Activated CD8-positive, alpha-beta T cell treated with anti-CD3 and anti-CD28 coated beads, Interleukin-2, amount 10 ng/mL, durations not matched to agents 7 days and 5 days (primary cell): Measurements from ENCODE around the gene HDLBP. TPM values are rescaled to one million over a fixed set of nuclear protein-coding genes. Genes with fewer than 3 reads are reported as not detected.

Source experiments
- ATAC-seq: fragments of 150-1000 bp; cut with Tn5 transposase; one replicate; pipeline ENCODE4 v1.10.0; 2021; ENCODE audit warnings: moderate library complexity
- CTCF ChIA-PET: fragments of 350-600 bp; sonication (Branson Sonifier 250); formaldehyde crosslinking; loops from one replicate; lab custom pipeline; 2021; ENCODE audit warnings: antibody characterized with exemption; lab: Charles Lee
- POLR2A ChIA-PET: fragments of 350-600 bp; sonication (Branson Sonifier 250); formaldehyde crosslinking; loops from one replicate; lab custom pipeline; 2021; ENCODE audit warnings: antibody characterized with exemption; lab: Charles Lee
- DNase-seq: peaks from one replicate; pipeline ENCODE4 v3.0.0-alpha.2; 2020
- H3K27ac Mint-ChIP-seq: one replicate; pipeline ENCODE4 v1.8.0; 2021; ENCODE audit warnings: mild to moderate bottlenecking, mixed read lengths
- H3K27me3 Mint-ChIP-seq: one replicate; pipeline ENCODE4 v1.8.0; 2021; ENCODE audit warnings: low read depth, mixed read lengths
- H3K36me3 Mint-ChIP-seq: one replicate; pipeline ENCODE4 v1.8.0; 2021; ENCODE audit warnings: low read depth, mixed read lengths
- H3K4me1 Mint-ChIP-seq: one replicate; pipeline ENCODE4 v1.8.0; 2021; ENCODE audit warnings: low read depth, mixed read lengths
- H3K4me3 Mint-ChIP-seq: one replicate; pipeline ENCODE4 v1.8.0; 2021; ENCODE audit warnings: mild to moderate bottlenecking, mixed read lengths
- H3K9me3 Mint-ChIP-seq: one replicate; pipeline ENCODE4 v1.8.0; 2022; ENCODE audit warnings: mixed read lengths; ENCODE audit not compliant: insufficient read depth
- total RNA-seq, 2 experiments: library from RNA; stranded (reverse); gene quantifications; one replicate each; pipeline ENCODE4 v1.2.3, GENCODE V29; 2021

HDLBP gene
- total RNA-seq, 2 experiments from 2014 or later, result 186 to 187 TPM

DNA sequence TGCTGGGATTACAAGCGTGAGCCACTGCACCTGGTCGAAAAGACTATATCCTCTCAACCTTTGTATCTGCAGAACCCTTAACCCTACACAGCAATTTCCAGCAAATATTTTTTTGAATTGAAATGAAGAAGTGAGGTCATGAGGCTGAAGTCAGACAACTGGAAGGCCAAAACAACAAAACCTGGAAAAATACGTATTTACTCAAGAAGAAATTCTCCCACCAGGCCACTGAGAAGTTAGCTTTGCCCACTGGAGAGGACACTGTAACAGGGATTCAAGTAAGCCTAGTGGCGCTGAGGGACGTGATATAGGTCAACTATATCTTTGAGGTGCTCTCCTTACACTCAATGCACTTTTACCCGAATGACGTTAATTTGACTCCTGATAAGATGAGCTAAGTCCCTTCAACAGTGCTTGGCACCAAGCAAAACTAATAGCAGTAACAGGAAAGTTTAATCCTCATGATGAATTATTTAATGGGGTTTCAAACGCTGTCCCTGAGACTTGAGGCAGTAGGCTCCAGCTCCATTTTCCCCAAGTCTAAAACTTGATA lies 1.9 kb downstream of the HDLBP start:
- H3K36me3 Mint-ChIP-seq, result peaks cover 35% of the 10 kb centered on the region
- peaks cover 70% of the 10 kb centered on the region for H3K4me1 Mint-ChIP-seq
- DNase-seq (no peak), ATAC-seq (no peak)
- POLR2A ChIA-PET, result interaction anchor here (0.7 to 3.5 kb wide), 5 partner anchors 11 to 46 kb away, joined by 3 to 24 read pairs (median 4); no protein-coding TSS in a partner anchor
- peak overlapping the region; percentile 100 for H3K27ac Mint-ChIP-seq
- H3K9me3 Mint-ChIP-seq, result no peaks in the 10 kb centered on the region
- no peaks in the 10 kb centered on the region for H3K27me3 Mint-ChIP-seq
- H3K4me3 Mint-ChIP-seq, result peak overlapping the region; percentile 100
- CTCF ChIA-PET, result interaction anchor here (1.0 to 2.3 kb wide), 5 partner anchors 12 to 235 kb away, joined by 3 to 6 read pairs (median 4); no protein-coding TSS in a partner anchor

DNA sequence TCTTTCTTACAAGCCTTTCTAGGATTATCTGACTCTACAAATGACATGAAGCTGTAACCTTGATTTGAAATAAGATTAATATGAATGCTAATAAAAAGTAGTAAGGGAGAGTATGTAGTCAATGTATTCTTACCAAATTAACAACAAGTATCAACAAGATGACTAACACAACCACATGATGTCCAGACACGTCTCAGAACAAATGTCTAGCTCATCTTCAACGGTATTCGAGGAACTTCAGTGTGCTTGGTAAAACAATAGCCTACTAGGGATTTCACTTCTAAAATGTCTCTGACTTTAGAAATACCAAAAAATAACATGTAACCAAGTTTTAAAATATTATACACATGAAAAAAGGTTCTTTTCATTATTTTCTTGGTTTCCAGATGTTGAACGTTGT lies 3.4 kb downstream of the HDLBP start:
- DNase-seq (no peak), ATAC-seq (no peak)
- CTCF ChIA-PET, result interaction anchor here (0.7 to 2.2 kb wide), 2 partner anchors 10 kb away, joined by 3 to 5 read pairs; no protein-coding TSS in a partner anchor
- Mint-ChIP-seq H3K4me1 (peaks cover 67% of the 10 kb centered on the region), H3K36me3 (peaks cover 29% of the 10 kb centered on the region), H3K4me3 (no peak overlapping the region), H3K27ac (no peak overlapping the region), H3K9me3 (no peaks in the 10 kb centered on the region), H3K27me3 (no peaks in the 10 kb centered on the region)
- POLR2A ChIA-PET, result no interaction called here

DNA sequence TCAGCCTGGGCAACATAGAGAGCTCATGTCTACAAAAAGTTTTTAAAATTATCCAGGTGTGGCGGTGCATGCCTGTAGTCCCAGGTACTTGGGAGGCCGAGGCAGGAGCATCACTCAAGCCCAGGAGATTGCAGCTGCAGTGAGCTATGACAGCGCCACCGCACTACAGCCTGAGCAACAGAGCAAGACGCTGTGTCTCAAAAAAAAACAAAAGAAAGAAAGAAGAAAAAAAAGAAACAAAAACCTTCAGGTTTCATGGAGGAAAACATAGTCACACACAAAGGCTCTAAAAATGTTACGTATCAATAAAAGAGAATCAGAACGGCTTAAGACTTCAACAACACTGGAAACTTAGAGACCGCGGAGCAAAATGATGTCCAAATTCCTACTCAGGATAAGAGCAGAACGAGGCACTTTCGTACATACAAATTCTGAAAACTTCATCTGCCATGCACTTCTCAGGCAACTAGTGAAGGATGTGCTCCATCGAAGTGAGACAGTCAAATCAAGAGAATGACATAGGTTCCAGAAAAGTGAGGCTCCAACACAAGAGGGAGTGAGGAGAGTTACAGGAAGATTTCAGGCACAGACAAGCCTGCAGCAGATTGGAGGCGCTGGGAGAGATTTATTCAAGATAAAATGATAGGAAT lies 4.4 kb downstream of the HDLBP start:
- H3K4me1 Mint-ChIP-seq, result peaks cover 67% of the 10 kb centered on the region
- no peak overlapping the region for H3K27ac Mint-ChIP-seq
- ATAC-seq, result no peak
- H3K27me3 Mint-ChIP-seq, result no peaks in the 10 kb centered on the region
- H3K36me3 Mint-ChIP-seq, result peaks cover 19% of the 10 kb centered on the region
- DNase-seq, result no peak
- CTCF ChIA-PET, result no interaction called here
- H3K9me3 Mint-ChIP-seq, result no peaks in the 10 kb centered on the region
- POLR2A ChIA-PET, result no interaction called here
- H3K4me3 Mint-ChIP-seq, result no peak overlapping the region

DNA sequence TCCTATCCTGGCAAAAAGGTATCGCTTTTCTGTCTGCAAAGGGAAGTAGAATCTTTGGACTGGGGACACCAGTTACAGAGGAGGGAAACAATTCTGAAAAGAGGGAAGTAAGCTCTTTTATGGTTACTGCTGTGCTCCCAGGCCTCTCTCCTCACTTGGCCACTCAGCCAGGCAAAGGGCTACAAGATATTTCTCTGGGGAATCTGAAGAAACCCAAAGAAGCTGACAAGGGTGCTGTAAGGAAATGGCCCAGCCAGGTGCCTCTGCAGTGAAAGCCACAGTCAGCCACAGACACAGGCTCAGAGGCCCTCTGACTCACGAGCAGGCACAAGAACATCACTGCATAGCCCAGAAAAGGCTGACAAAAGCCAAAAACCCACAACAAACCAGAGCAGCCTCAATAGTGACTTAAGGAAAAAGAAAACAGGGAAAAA lies 5.8 kb downstream of the HDLBP start:
- no peaks in the 10 kb centered on the region for H3K9me3 Mint-ChIP-seq
- H3K27ac Mint-ChIP-seq, result peak overlapping the region; percentile 70
- H3K36me3 Mint-ChIP-seq, result peaks cover 16% of the 10 kb centered on the region
- ATAC-seq (peak; percentile 98), DNase-seq (peak; percentile 81)
- no peaks in the 10 kb centered on the region for H3K27me3 Mint-ChIP-seq
- peak overlapping the region; percentile 44 for H3K4me3 Mint-ChIP-seq
- POLR2A ChIA-PET, result no interaction called here
- H3K4me1 Mint-ChIP-seq, result peaks cover 79% of the 10 kb centered on the region
- CTCF ChIA-PET, result no interaction called here

DNA sequence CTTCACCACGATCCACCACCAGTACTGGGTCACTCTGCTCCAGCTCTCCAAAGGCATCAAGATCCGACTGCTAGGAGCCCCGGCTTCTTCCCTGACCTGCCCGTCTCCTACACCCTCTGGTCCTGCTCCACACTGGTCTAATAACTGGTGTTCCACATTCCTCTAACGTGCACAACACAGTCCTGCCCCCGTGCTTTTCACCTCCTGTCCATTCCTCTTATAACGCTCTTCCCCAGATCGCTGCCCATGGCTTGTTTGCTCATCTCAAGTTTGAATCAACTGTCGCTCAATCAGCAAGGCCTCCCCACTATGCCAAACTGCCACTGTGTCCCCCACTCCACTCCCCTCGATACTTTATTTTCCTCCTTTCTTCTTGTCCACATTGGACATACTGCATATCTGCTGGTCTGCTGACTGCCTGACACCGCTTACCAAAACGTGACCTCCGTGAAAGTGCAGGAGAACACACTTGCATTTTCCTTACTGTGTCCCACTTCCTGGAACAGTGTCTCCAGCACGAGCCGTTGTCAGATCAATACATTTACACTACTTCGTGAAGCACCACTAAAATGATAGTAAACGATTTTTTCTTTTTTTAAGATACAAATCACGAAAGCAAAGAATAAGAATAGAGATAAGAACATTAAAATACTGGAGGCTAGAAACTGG lies 6.5 kb downstream of the HDLBP start:
- peaks cover 14% of the 10 kb centered on the region for H3K36me3 Mint-ChIP-seq
- no peaks in the 10 kb centered on the region for H3K27me3 Mint-ChIP-seq
- H3K4me1 Mint-ChIP-seq, result peaks cover 79% of the 10 kb centered on the region
- H3K9me3 Mint-ChIP-seq, result no peaks in the 10 kb centered on the region
- CTCF ChIA-PET, result no interaction called here
- H3K4me3 Mint-ChIP-seq, result no peak overlapping the region
- ATAC-seq (no peak), DNase-seq (no peak)
- POLR2A ChIA-PET, result no interaction called here
- H3K27ac Mint-ChIP-seq, result peak overlapping the region; percentile 12

DNA sequence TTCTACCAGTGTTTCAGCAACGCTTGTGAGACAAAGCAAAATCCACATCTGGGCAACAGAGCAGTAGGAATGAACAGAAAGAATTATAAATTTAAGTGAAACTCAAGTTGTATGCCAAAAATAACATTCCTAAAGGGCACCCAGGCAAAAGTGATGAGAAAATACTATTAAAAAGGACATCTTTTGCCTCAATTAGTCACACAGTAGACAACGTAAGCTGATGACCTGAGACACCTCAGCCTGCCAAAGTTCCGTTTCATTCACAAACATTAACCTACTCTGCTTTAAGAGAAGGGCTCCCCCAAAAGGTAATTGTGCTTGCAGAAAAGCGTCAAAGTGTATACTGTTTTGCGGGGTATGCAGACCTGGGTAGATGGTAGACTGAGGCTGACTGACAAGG lies 7.2 kb downstream of the HDLBP start:
- Mint-ChIP-seq H3K27me3 (no peaks in the 10 kb centered on the region), H3K4me3 (no peak overlapping the region), H3K36me3 (peaks cover 11% of the 10 kb centered on the region), H3K9me3 (no peaks in the 10 kb centered on the region), H3K27ac (no peak overlapping the region), H3K4me1 (peaks cover 75% of the 10 kb centered on the region)
- POLR2A ChIA-PET, result no interaction called here
- ATAC-seq (no peak), DNase-seq (no peak)
- CTCF ChIA-PET, result no interaction called here

DNA sequence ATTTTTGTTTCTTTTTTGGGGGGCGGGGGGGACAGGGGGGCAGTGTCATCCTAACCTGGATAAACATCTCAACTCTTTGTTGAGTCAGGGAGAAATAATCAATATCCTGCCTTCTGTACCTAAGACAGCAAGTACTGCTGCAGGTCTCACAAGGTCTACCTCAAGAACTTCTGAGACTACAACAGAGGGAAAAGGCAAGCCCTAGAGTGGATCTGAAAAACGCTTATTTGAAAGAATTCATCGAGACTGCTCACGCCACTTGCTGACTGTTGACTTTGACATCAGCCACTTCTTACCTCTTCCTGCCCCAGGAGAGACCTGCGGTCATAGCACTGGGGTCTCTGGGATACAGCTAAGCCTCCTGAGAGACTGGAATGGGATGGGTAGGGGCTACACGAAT lies 8.4 kb downstream of the HDLBP start:
- no peak overlapping the region for H3K4me3 Mint-ChIP-seq

DNA sequence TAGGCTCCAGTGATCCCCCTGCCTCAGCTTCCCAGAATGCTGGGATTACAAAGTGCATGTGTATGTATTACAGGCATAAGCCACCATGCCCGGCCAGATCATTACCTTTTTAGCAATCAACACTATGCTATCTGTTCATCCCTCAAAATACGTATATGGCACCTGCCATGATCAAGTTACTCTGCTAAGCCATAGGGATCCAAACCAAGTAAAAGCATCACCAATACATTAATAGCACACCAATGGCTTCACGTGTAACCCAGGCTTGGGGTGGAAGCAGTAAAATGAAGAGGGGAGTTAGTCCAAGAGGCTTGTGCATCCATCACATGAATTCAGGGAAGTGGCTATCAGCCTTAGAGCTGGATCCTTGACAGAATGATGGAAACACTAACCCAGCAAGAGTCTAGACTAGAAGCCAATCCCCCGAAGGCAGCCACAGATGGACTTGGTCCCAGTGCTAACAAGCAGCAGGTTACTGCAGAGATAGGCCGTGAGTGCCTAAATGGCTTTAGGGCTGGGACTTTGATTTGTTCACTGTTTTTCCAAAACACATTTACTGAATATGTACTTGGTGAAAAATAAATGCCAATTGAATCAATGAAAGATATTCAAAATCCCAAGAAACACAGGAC lies 11.3 kb downstream of the HDLBP start:
- H3K4me1 Mint-ChIP-seq, result peaks cover 53% of the 10 kb centered on the region
- DNase-seq (no peak), ATAC-seq (no peak)
- H3K27ac Mint-ChIP-seq, result no peak overlapping the region
- H3K4me3 Mint-ChIP-seq, result no peak overlapping the region
- H3K9me3 Mint-ChIP-seq, result no peaks in the 10 kb centered on the region
- ChIA-PET POLR2A (interaction anchor here (1.3 to 3.2 kb wide), 2 partner anchors 11 kb away, joined by 6 to 24 read pairs; partner anchors contain the start of genes HDLBP and SEPTIN2), CTCF (interaction anchor here (1.0 to 1.5 kb wide), 2 partner anchors 18 to 21 kb away, joined by 3 to 4 read pairs; no protein-coding TSS in a partner anchor)
- H3K27me3 Mint-ChIP-seq, result no peaks in the 10 kb centered on the region
- H3K36me3 Mint-ChIP-seq, result peaks cover 11% of the 10 kb centered on the region

More for the DNA sequence above, 8.4 kb downstream of the HDLBP start:
- Mint-ChIP-seq H3K27ac (no peak overlapping the region), H3K4me1 (peaks cover 67% of the 10 kb centered on the region), H3K9me3 (no peaks in the 10 kb centered on the region), H3K36me3 (peaks cover 11% of the 10 kb centered on the region), H3K27me3 (no peaks in the 10 kb centered on the region)
- ATAC-seq, result no peak
- no peak for DNase-seq
- ChIA-PET POLR2A (interaction anchor here (0.8 kb wide), 1 partner anchor 8 kb away, joined by 6 read pairs; the partner anchor contains the start of genes HDLBP and SEPTIN2), CTCF (no interaction called here)

DNA sequence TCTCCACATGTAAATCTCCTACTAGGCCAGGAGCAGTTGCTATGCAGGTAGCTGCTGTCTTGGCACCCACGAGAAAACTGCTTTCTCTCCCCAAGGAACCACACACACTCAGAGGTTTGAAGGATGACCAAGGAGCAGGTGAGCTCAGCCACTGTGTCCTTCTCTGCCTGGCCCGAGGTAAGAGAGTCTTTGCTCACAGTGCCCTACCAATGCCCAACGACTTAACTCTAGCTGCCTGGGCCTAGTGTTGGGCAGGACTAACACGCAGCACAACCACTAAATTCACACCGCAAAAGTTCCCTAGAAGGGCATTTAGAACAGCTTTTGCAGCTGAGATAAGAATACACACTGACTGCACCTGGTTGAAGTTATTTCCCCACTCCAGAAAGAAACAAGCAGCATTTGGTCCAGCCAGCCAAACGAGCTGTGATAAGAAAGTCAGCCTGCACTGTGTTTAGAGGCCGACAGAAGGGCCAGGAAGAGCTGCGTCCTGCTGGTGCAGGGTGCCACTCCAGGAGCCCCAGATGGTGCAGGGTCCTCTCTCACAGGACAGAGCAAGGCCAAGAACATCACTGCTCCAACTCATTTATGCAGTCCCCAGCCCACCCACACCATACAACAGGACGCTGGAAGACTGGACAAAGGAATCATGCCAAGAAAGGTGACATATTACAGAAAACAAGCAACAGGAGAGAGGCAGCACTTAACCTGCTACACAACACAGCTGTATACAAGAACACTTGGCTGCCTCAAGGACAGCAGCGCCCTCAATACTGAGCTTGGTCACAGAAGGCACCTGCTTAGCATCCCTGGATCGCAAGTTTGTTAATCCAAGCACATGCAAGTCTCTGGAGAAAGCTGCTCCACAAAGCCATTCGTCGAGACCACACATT lies 12.5 kb downstream of the HDLBP start:
- POLR2A ChIA-PET, result interaction anchor here (1.1 to 3.2 kb wide), 2 partner anchors 12 to 32 kb away, joined by 6 to 24 read pairs; partner anchors contain the start of genes HDLBP and SEPTIN2
- H3K27ac Mint-ChIP-seq, result no peak overlapping the region
- no peaks in the 10 kb centered on the region for H3K9me3 Mint-ChIP-seq
- CTCF ChIA-PET, result interaction anchor here (1.0 to 1.5 kb wide), 4 partner anchors 10 to 388 kb away, joined by 3 to 4 read pairs (median 4); no protein-coding TSS in a partner anchor
- ATAC-seq (no peak), DNase-seq (no peak)
- H3K27me3 Mint-ChIP-seq, result no peaks in the 10 kb centered on the region
- H3K36me3 Mint-ChIP-seq, result peaks cover 10% of the 10 kb centered on the region
- no peak overlapping the region for H3K4me3 Mint-ChIP-seq
- H3K4me1 Mint-ChIP-seq, result peaks cover 51% of the 10 kb centered on the region

DNA sequence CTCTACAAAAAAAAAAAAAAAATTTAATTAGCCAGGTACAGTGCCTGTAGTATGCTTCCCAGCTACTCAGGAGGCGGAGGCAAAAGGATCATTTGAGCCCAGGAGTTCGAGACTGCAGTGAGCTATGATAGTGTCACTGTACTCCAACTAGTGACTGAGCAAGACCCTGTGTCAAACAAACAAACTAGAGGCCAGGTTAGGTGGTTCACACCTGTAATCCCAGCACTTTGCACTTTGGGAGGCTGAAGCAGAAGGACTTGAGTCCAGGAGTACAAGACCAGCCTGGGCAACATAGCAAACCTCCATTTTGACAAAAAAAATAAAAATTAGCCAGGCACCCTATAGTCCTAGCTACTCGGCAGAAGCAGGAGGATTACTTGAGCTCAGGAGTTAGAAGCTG lies 13.4 kb downstream of the HDLBP start:
- Mint-ChIP-seq H3K4me1 (peaks cover 48% of the 10 kb centered on the region), H3K27ac (no peak overlapping the region), H3K36me3 (peaks cover 10% of the 10 kb centered on the region), H3K4me3 (no peak overlapping the region), H3K27me3 (no peaks in the 10 kb centered on the region), H3K9me3 (no peaks in the 10 kb centered on the region)
- no peak for ATAC-seq
- CTCF ChIA-PET, result interaction anchor here (1.0 to 1.5 kb wide), 4 partner anchors 9 to 388 kb away, joined by 3 to 5 read pairs (median 4); no protein-coding TSS in a partner anchor
- no peak for DNase-seq
- POLR2A ChIA-PET, result interaction anchor here (1.1 to 3.2 kb wide), 2 partner anchors 13 to 31 kb away, joined by 6 to 24 read pairs; partner anchors contain the start of genes HDLBP and SEPTIN2
